Smooth muscle cell of the brain vasculature (primary cell): ENCODE data around the gene XPNPEP2.

Source experiments
- DNase-seq: peaks from one replicate; pipeline ENCODE4 v3.0.0-alpha.2; 2012; ENCODE audit warnings: low read depth, low spot score

XPNPEP2 gene

GRCh38 chrX:129738466-129739308 is at the start of gene XPNPEP2:
Gene XPNPEP2 (plus strand): TSS chrX:129738979. CDS start chrX:129739214, 235 bp downstream.
- no peak for DNase-seq

GRCh38 chrX:129689796-129690195 is 49.0 kb upstream of the XPNPEP2 start:
- no peak for DNase-seq

GRCh38 chrX:129690435-129690834 is 48.3 kb upstream of the XPNPEP2 start:
- DNase-seq = no peak

GRCh38 chrX:129693354-129693753 is 45.4 kb upstream of the XPNPEP2 start:
- DNase-seq = no peak

GRCh38 chrX:129694805-129695204 is 44.0 kb upstream of the XPNPEP2 start:
- no peak for DNase-seq

- DNase-seq = no peak
Observed at GRCh38 chrX:129695535-129695934, 43.2 kb upstream of the XPNPEP2 start.

GRCh38 chrX:129695937-129696336 is 42.8 kb upstream of the XPNPEP2 start:
- no peak for DNase-seq

- DNase-seq = no peak
Observed at GRCh38 chrX:129696463-129697155, 42.2 kb upstream of the XPNPEP2 start.

- DNase-seq = no peak
Observed at GRCh38 chrX:129697204-129697829, 41.5 kb upstream of the XPNPEP2 start.

GRCh38 chrX:129698150-129698549 is 40.6 kb upstream of the XPNPEP2 start:
- DNase-seq = no peak

GRCh38 chrX:129700536-129700935 is 38.2 kb upstream of the XPNPEP2 start:
- no peak for DNase-seq

- DNase-seq = no peak
Observed at GRCh38 chrX:129701624-129702069, 37.1 kb upstream of the XPNPEP2 start.

GRCh38 chrX:129704491-129704890 is 34.3 kb upstream of the XPNPEP2 start:
- no peak for DNase-seq

- DNase-seq = no peak
Observed at GRCh38 chrX:129705377-129705925, 33.3 kb upstream of the XPNPEP2 start.

- no peak for DNase-seq
Observed at GRCh38 chrX:129705988-129706387, 32.8 kb upstream of the XPNPEP2 start.

- DNase-seq = no peak
Observed at GRCh38 chrX:129706400-129707072, 32.2 kb upstream of the XPNPEP2 start.

GRCh38 chrX:129714581-129714980 is 24.2 kb upstream of the XPNPEP2 start:
- no peak for DNase-seq

GRCh38 chrX:129716507-129716906 is 22.3 kb upstream of the XPNPEP2 start:
- DNase-seq = no peak

- no peak for DNase-seq
Observed at GRCh38 chrX:129717892-129718291, 20.9 kb upstream of the XPNPEP2 start.

GRCh38 chrX:129718676-129719075 is 20.1 kb upstream of the XPNPEP2 start:
- no peak for DNase-seq

GRCh38 chrX:129719268-129719667 is 19.5 kb upstream of the XPNPEP2 start:
- no peak for DNase-seq
